Measurements from ENCODE around the gene CRIP3.

- TF ChIP-seq POLR2A (IDR thresholded peaks at IDR 0.05; ENCODE audit: low read length) (no peak), GATA1 (IDR thresholded peaks at IDR 0.05; ENCODE audit: low read depth, low read length) (no peak)
These were observed 26.8 kb upstream of the CRIP3 start for GRCh38 chr6:43335469-43335868.
